ENCODE measurements around the gene TMEM154.

The TMEM154 gene

GRCh38 chr4:152581536-152582160 is 98.1 kb downstream of the TMEM154 start:
- POLR2A ChIA-PET, result no interaction called here
- CTCF ChIA-PET, result interaction anchor here (0.7 kb wide), 1 partner anchor 64 kb away, joined by 3 read pairs; no protein-coding TSS in a partner anchor
- H3K4me1 ChIP-seq (ENCODE audit: control insufficient read depth, insufficient read depth, low read length), result no peaks in the 10 kb centered on the region
- no peak overlapping the region for H3K4me3 ChIP-seq (ENCODE audit: low read depth, low read length)
- H3K36me3 ChIP-seq (ENCODE audit: control insufficient read depth in 2 of 2, insufficient read depth in 1 of 2, low read length in 2 of 2), result no peaks in the 10 kb centered on the region
- no peak overlapping the region for H3K27ac ChIP-seq (ENCODE audit: extremely low read depth, low read depth, low read length)
- H3K9me3 ChIP-seq (ENCODE audit: control insufficient read depth, insufficient read depth, low read depth, low read length), result no peaks in the 10 kb centered on the region
- peak; percentile 41; the same call in 1 of the 2 replicates for TF ChIP-seq CTCF (tag by site-specific recombination; IDR thresholded peaks at IDR 0.05)
- no peak for TF ChIP-seq ZNF768 (tag by site-specific recombination; IDR thresholded peaks at IDR 0.05)
- TF ChIP-seq YY1 (tag by site-specific recombination; IDR thresholded peaks at IDR 0.05), result no peak

DNA sequence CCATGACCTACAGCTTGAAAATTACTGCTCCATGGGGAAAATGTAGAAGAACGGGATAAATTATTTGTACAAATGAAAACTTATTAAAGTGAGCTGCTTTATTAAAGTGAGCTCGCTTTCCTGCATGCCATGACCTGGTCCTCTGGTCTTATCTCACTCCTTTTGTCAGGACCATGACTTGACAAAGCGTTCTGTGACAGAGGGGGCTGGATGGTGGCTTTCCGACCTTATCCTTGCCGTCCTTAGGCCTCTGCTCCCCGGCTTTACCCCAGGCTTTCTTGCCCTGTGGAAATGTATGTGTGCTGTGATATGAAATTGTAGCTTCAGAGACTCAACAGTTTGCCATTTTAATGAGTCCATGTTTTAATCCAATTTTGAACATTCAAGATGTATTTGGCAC is 99.9 kb downstream of the TMEM154 start:
- Histone ChIP-seq H3K27ac (ENCODE audit: extremely low read depth, low read depth, low read length) (no peak overlapping the region), H3K9me3 (ENCODE audit: control insufficient read depth, insufficient read depth, low read depth, low read length) (no peaks in the 10 kb centered on the region), H3K36me3 (ENCODE audit: control insufficient read depth in 2 of 2, insufficient read depth in 1 of 2, low read length in 2 of 2) (no peaks in the 10 kb centered on the region), H3K4me1 (ENCODE audit: control insufficient read depth, insufficient read depth, low read length) (no peaks in the 10 kb centered on the region), H3K4me3 (ENCODE audit: low read depth, low read length) (no peak overlapping the region)
- ChIA-PET POLR2A (no interaction called here), CTCF (interaction anchor here (0.8 to 1.4 kb wide), 2 partner anchors 56 to 79 kb away, joined by 3 to 8 read pairs; no protein-coding TSS in a partner anchor)
- TF ChIP-seq KLF10 (tag by site-specific recombination; IDR thresholded peaks at IDR 0.05) (no peak), ZNF311 (tag by site-specific recombination; IDR thresholded peaks at IDR 0.05; ENCODE audit: borderline replicate concordance) (no peak), ZNF426 (tag by site-specific recombination; IDR thresholded peaks at IDR 0.05) (no peak), ZNF555 (tag by site-specific recombination; conservative IDR thresholded peaks at IDR 0.05) (no peak)

GRCh38 chr4:152579107-152579764 is 100.6 kb downstream of the TMEM154 start:
- no peaks in the 10 kb centered on the region for H3K36me3 ChIP-seq (ENCODE audit: control insufficient read depth in 2 of 2, insufficient read depth in 1 of 2, low read length in 2 of 2)
- ChIA-PET POLR2A (no interaction called here), CTCF (interaction anchor here (1.4 to 1.7 kb wide), 3 partner anchors 10 to 78 kb away, joined by 4 to 8 read pairs (median 4); no protein-coding TSS in a partner anchor)
- TF ChIP-seq ZFP69B (tag by site-specific recombination; IDR thresholded peaks at IDR 0.05) (no peak), ZNF121 (tag by site-specific recombination; IDR thresholded peaks at IDR 0.05) (no peak), ZNF530 (tag by site-specific recombination; IDR thresholded peaks at IDR 0.05; ENCODE audit: low read depth) (no peak), PATZ1 (tag by site-specific recombination; IDR thresholded peaks at IDR 0.05) (no peak), KLF1 (tag by site-specific recombination; IDR thresholded peaks at IDR 0.05) (no peak), HOXA7 (CRISPR knock-in tag; IDR thresholded peaks at IDR 0.05; ENCODE audit: borderline replicate concordance) (no peak), ZNF426 (tag by site-specific recombination; IDR thresholded peaks at IDR 0.05) (no peak), ZNF416 (tag by site-specific recombination; IDR thresholded peaks at IDR 0.05) (no peak), ZSCAN30 (tag by site-specific recombination; IDR thresholded peaks at IDR 0.05) (no peak), ZNF837 (tag by site-specific recombination; IDR thresholded peaks at IDR 0.05) (no peak), ZNF157 (tag by site-specific recombination; IDR thresholded peaks at IDR 0.05) (no peak), ZBTB7A (tag by site-specific recombination; IDR thresholded peaks at IDR 0.05; ENCODE audit: low read depth) (no peak), ZNF664 (tag by site-specific recombination; IDR thresholded peaks at IDR 0.05) (no peak), ZNF529 (tag by site-specific recombination; IDR thresholded peaks at IDR 0.05; ENCODE audit: insufficient replicate concordance) (no peak)
- TF ChIP-seq, protein P1, sequence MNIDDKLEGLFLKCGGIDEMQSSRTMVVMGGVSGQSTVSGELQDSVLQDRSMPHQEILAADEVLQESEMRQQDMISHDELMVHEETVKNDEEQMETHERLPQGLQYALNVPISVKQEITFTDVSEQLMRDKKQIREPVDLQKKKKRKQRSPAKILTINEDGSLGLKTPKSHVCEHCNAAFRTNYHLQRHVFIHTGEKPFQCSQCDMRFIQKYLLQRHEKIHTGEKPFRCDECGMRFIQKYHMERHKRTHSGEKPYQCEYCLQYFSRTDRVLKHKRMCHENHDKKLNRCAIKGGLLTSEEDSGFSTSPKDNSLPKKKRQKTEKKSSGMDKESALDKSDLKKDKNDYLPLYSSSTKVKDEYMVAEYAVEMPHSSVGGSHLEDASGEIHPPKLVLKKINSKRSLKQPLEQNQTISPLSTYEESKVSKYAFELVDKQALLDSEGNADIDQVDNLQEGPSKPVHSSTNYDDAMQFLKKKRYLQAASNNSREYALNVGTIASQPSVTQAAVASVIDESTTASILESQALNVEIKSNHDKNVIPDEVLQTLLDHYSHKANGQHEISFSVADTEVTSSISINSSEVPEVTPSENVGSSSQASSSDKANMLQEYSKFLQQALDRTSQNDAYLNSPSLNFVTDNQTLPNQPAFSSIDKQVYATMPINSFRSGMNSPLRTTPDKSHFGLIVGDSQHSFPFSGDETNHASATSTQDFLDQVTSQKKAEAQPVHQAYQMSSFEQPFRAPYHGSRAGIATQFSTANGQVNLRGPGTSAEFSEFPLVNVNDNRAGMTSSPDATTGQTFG (tag by site-specific recombination; IDR thresholded peaks at IDR 0.05; ENCODE audit: borderline replicate concordance), result no peak

More at GRCh38 chr4:152579107-152579764, 100.6 kb downstream of the TMEM154 start:
- Histone ChIP-seq H3K9me3 (ENCODE audit: control insufficient read depth, insufficient read depth, low read depth, low read length) (no peaks in the 10 kb centered on the region), H3K4me1 (ENCODE audit: control insufficient read depth, insufficient read depth, low read length) (no peaks in the 10 kb centered on the region), H3K4me3 (ENCODE audit: low read depth, low read length) (no peak overlapping the region), H3K27ac (ENCODE audit: extremely low read depth, low read depth, low read length) (no peak overlapping the region)
